Measurements from ENCODE around the gene ANK3.

The ANK3 gene

DNA sequence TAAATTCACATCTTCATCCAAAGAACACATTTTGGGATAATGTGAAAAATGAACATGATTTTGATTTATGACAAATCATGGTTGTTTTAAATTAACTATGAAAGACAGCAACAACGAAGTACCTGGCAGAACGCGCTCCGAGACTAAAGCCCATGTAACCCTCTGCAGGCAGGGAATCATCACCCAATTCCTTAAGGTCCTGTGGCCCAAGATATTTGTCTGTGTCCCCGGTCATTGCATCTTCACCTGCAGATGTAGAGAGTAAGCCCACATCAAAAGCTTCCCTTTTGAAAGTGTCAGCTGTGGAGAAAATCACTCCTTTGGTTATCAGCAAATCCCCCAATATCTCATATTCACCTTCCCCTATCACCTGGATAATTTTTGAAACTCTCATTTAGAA is 250.8 kb downstream of the ANK3 start:
- no peak for DNase-seq (ENCODE audit: low spot score)

DNA sequence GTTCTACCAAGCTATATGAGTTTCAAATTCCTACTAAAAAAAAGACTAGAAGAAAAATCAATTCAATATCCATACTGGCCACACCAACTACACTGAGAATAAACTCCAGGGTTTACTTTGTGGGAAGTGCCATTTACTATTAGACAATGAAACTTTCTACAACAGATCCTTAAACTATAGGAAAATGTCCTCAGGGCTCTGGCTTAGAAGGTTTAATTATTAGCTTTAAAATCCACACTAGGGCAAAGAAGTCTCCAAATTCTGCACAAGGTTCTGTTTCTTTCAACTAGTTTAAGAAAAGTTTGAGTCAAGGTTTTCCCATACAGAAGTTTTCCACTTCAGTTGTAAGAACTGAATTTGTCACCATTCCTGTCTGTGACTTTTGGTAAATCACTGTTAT is 251.6 kb downstream of the ANK3 start:
- no peak for DNase-seq (ENCODE audit: low spot score)

DNA sequence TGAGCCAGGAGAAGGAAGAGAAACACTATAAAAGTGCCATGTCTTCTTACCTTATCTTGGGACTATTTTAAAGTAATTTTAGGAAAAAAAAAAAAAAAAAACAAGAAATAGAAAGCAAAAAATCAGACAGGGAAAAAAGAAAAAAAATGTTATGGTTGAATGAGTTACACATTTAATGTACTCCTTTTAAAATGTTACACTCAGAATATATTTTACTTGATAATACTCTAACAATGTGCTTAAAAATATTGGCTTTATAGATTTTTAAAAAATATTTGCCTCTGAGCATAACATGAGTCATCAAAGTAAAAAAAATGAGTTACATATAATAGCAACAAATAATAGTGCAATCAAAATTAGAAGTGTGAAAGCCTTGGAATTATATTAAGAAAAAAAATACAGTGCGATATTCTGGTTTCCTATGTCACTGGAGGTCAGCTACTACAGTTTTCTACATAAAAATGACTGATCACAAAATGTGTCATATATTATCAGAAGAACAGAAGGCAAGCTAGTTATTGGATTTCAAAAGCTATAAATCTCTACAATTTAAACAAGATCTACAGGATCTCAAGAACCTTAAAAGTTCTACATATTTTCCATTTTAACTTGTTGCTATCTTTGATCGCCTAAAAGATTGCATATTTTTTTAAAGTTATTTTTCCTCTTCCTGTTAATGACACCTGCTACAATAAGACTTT is 252.2 kb downstream of the ANK3 start:
- DNase-seq (ENCODE audit: low spot score) = no peak

DNA sequence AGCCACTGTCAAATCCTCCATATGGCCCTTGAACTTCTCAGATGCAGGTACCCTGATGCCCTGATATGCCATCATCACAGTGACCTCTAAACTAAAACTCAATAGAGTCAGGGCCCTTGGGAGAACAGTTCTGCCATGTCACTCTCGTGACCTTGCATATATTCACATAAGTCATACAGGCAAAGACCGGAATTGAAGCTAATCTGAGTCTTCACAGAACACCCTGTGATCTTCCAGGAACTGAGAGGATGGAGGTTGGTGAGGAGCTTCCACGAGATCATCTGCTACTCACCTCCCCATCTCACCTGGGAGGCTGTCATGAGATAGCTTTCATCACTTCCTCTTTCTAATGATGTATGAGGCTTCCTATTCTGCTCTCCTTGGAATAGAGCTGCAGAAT is 254.7 kb downstream of the ANK3 start:
- DNase-seq (ENCODE audit: low spot score) = no peak

DNA sequence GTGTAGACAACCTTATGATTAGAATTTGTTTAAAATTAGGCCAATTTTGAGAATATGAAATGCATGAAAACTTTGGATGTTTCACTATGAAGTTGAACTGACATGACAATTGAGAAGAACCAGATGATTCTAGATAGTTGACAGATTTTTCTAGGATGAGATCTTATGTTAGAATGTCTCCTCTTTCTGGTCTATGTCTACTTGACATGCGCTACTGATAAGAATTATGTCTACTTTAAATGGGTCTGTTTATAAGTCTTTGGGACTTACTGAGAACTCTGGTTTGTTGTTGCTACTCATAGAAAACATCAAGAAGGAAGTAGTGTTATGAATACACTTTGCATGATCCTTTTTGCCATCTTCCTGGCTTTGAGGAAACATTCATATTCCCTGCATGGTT is 255.1 kb downstream of the ANK3 start:
- no peak for DNase-seq (ENCODE audit: low spot score)

DNA sequence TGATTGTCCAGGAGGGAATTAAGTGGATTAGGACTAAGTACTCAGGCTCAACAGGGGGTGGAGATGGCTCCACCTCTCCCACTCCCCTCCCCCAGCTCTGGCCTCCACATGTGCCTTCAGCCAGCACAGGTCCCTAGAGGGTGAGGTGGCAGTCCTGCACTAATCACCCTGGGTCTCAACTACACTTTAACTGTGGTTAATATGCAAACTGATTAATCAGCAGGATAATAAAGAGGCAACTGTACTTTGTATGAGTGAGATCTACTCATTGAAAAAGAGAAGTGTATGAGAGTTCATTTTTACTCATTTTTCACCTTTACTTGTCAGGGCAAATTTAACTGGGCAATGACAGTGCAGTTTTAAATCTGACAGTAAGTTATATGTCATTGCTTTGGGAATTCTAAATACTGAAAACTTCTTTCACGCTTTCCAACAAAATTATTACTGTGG is 259.5 kb downstream of the ANK3 start:
- DNase-seq (ENCODE audit: low spot score) = no peak

DNA sequence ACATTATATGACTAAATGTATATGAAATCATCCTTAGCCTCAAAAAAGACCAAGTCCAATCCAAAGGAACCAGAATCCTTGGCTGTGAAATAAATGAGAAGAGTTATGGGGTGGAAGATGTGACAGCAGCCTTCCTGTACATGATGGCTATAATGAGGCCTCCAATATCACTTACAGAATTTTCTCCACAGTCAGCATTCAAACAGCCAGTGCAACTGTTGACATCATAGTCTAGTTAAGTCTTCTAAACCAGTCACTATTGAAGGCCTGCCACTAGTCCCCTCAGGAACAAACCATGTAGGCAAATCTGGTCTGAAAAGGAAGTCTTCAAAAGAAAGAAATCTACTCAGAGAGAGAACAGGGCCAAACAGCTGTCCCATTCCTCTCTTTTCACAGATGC is 263.8 kb downstream of the ANK3 start:
- no peak for DNase-seq (ENCODE audit: low spot score)

DNA sequence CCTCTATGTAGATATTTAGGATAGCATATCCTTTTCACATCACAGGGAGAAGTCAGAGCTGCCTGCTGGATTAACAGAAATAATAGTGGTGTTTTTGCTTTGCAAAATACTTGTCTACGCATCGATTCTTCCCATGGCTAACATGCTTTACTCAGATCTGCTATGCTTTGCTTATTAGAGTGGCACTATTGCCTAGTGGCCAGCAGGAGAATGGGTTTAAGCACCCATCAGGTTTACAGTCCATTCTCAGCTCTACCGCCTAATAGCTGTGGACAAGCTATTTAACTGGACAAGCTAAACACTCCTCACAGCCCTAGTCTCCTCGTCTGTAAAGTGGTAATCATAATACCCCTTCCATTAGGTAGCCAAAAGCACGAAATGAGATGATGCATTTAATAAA is 265.1 kb downstream of the ANK3 start:
- DNase-seq (ENCODE audit: low spot score) = no peak

DNA sequence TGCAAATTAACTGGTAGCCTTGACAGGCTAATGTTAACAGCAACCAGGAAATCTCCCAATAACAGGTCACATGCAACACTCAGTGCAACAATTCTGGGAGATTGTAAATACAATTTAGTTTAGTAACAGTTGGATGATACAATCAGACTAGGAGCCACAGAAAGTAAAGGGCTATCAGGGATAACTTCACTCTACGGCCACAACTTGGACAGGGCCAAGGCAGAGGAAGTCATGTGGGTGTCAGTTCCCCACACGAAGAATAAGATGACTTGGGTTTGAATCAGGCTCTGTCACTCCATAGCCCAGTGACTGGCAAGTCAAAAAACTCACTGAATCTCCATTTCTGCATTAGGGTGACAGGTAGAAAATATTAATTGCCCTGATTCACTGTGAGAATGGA is 266.0 kb downstream of the ANK3 start:
- no peak for DNase-seq (ENCODE audit: low spot score)

DNA sequence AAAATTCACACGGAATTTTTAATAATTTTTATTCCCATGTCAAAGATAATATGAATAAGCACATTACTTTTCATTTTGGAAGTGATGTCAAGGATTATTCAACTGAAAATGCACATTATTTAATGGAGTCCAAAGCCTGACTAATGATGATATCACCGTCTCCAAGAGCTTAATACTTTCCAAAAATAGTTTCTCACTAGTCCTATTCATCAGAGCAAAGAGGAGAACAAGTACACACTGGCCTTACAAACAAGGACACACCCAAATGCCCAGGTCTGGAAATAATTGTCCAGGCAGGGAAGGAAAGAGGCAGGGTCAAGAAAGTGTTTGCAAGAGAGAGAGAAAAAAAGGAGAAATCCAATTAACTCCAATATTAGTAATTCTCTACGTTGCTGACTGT is 266.5 kb downstream of the ANK3 start:
- no peak for DNase-seq (ENCODE audit: low spot score)

DNA sequence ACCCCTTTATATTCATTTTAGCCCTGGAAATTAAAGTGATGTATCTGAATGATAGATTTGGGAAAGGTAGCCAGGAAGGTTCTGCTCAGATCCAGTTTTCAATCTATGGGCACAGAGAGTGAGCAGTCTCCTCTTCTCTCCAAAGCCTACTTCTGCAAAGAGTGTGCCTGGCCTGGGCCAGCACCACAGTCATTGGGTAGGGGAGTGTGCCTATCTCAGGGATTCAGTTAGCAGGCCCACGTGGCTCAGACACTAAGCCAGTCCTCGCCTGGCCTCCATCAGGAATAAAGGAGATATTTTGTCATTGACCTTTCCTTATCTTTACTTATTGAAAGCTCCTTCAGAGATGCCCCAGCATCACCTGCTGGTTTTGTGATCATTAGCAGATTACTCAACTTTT is 267.5 kb downstream of the ANK3 start:
- DNase-seq (ENCODE audit: low spot score) = no peak

DNA sequence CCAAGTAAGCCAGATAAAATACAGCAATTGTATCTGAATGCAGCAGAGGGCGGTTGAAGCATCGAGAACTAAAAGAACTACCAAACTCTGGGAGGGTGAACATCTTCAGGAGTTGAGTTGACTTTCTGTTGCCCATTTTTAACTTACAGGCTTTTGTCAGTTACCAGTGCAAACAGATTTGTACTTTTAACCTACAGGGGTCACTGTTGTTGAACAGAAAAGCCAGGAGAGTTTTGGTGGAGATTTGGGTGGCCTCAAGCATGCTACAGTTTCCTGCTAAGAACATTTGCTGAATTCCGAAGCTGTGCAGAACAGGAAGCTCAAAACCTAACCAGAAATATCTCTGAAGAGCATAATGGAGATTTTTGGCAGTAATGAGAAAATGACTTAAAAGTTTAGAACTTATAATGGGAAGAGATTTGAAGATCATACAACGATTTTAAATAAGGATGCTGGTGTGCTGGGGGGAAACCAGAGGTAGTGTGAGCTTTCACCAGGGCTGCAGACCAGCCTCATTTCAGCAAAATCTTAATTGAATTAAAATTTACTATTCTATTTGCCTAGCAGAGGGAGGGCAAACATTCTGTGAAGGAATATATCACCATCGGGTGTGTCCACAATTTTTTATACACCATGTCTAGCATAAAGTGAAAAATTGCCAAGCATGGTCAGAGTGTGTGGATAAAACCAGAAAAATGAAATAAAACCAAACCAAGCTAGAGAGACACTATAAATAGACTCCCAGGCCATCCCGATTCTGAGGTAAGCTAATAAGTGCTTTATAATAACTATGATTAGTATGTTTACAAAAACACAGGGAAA is 274.7 kb downstream of the ANK3 start:
- peak; percentile 23 for DNase-seq (ENCODE audit: low spot score)

DNA sequence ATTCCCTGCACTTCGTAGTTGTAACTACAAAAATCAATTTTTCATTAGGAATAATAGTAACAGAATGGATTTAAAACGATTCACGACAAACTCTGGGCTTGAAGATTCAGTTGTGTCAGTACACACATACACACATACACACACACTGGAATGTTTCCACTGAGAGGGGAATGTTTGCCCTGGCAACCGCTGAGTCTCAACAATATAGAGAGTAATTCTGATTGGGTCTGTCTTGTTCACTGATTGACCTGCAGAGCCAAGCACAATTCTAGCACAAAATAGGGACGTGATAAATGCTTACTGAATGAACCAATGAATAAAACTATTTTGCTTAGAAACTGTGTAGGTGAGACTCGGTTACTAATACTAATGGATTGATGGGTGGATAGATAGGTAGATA is 278.9 kb downstream of the ANK3 start:
- DNase-seq (ENCODE audit: low spot score) = no peak

DNA sequence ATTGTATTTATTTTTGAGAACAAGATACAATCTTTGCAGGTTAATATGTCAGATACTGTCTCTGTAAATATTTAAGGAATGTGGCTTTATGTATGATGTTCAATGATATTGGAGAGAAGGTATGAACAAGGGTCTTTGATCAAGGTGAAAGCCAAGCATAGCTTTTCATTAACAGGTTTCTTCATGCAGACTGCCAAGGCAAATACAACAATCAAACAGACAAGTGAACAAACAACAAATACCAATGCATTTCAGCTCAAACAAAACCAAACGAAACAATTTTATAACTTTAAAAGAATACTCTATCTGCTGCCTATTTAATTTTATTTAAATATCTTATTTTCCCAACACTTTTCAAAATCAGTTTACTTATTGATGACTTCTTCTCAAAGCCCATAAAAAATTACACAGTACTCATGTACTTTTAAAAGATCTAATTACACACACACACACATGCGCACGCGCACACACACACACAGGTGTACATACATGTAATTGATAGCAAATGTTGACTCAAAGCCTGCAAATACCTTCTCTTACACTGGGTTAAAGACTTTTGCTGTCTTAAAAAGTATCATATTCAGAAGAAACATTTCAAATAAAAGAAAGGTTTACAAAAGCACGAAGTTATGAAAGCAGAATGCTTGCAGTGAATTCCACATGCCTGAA is 282.2 kb downstream of the ANK3 start:
- DNase-seq (ENCODE audit: low spot score) = no peak

DNA sequence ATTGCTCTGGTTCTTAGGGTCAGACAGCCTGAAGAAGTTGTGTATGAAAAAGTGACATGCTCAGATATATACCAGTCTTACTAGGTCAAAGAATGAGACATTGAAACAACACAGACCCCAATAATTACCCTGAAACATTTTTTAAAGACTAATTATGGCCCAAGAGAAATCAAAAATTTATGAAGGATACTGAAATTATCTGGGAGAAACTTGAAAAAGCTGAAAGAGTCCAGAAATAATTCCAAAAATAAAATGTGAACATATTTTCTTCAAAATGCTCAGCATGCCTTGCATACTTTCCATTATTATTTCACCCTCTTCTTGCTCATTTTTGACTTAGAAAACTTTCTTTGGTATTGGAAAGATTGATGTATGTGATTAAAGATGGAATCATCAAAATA is 284.4 kb downstream of the ANK3 start:
- DNase-seq (ENCODE audit: low spot score) = no peak

DNA sequence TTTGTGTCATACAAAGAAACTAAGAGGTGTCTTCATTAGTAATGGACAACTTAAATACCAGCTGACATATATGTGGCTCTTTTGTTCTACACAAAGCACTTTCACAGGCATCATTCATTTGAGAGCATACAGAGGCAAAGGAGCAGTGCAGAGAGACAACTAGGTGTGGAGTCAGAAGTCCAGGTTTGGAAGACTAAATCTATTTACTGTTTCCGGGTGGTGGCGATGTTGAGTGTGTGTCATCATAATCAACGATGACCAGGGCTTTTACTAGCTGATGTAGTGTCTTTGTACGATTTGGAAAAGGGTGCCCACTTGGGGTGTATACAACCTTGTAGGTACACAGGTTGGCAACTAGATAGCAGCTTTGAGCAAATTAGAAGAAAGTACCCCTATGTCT is 287.9 kb downstream of the ANK3 start:
- no peak for DNase-seq (ENCODE audit: low spot score)

DNA sequence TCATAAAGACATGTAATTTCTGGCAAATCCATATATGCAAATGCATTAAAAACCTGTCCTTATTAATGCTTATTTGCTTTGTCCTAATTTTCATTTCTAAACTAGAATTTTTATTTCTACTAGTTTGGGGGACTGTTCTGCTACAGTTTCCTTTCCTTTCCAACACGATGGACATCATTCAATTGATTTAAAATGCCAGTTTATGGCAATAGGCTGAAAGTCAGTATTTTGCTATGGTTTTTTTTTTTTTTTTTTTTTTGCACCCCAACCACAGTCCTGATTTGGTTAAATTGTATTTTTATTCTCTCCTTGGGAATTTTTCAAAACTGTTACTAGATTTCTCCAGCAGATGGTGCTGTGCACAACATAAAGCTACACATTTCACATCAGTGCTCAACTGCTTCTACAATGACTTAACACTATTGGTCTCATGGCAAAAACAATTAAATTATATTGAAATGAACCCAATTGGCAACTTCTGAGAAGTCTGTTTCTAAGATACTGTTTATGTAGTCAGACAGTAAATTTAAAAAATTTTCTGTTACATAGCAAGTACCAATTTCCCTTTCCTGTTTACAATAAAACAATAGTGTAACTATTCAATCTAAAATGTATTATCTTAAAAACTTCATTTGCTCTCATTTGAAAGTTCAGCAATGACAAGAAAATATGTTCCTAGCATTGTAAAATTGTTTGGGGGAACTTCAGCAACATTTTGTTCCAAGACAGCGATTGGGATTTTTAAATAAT is 289.5 kb downstream of the ANK3 start:
- peak; percentile 19 for DNase-seq (ENCODE audit: low spot score)

DNA sequence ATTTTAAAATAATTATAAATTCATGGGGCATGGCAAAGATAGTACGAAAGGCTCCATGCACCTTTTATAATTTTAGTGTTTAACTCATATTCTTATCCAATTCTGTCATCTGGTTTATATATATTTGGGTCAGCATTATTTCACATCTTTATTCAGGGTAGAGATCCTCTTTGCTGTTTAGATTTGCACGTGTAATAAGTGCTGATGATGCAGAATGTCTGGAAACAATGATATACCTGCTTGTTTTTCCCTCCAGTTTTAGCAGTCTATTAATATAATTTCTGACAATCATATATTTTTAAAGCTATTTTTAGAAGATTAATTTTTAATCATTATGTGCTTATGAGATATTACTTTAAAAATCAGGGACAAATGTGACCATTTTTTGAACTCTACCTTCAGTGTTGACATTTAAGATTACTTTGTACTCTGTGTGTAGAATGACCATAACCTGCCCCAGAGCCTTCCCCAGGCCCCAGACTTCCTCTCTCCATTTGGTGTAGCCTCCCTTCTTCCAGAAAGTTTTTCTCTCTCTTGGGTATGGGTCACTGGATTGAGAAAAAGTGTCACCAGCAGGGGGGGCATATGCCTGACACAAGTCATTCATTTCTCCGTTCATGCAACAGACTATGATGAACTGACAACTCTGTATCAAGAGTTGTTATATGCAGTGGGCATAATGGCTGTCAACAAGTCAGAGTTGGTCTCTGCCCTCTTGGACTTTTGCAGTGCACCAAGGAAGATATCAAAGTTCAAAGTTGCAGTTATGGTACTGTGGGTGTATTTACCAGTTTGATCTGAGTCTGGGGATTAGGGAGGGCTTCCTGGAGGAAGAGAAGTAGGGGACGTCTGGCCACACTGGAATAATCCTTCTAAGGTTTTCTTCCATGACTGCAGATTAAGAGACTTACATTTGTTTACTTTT is 290.7 kb downstream of the ANK3 start:
- DNase-seq (ENCODE audit: low spot score) = no peak

DNA sequence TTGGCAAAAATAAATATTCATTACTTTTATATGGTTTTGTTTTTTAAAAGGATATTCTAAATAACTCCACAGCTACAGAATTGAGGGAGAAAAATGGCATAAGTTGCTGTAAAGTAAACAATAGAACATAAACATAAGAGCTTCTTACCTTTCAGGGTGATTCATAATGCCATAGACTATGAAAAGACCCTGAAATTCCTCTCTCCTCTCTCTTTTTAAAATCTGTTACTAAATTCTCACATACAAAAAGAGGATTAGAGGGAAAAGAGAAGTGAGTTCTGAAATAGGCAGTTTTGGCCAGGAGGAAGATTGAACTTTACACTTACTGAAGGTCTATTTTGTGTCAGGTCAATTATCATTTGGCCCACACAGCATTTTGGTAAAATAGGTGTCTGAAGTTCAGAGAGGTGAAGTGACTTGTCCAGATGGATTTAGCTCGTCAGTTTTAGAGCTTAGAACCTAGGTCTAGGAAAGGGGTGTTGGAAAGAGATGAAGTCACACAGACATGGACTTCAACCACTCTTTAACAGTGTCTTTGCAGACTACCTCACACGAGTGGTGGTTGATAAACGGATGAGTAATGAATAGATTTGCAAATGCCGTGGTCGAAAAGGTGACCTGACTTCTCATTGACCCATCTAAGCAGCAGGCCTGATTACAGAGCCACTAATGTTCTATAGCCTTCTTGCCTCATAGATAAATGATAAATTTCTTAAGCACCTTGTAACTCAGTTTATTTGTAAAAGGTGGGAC is 292.7 kb downstream of the ANK3 start:
- no peak for DNase-seq (ENCODE audit: low spot score)

DNA sequence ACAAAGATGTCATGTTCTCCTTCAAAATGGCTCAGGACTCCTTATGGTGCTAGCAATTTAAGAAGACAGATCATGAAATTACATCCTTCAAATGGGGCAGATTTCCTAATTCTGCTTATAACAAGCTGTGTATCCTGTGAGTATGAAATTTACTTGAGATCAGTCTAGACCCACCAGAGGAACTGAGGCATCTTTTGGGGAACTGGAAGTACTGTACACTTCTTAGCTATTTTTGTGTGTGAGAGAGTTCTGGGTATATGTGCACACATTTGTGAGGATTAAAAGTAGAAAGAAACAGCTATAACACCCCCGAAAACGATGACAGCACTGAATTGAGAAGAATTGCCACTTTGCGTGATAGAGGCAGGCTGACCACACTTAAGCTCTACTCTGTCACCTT is 296.4 kb downstream of the ANK3 start:
- no peak for DNase-seq (ENCODE audit: low spot score)

DNA sequence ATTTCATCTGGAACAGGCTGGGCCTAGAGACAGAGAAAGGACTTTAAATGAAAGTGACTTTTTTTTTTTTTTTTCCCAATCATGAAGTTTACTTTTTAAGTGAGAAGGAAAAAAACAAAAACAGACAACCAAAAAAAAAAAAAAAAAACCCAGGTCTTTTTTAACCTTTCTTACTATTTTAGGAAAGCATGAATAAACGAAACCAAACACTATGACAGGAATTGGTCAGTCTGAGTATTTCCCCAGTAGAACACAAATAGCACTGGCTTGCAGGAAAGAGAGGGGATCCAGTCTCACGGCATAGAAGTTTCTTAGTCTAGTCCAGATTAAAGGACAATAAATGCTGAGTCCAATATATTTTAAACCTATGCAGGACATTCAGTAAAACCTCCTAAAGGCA is 302.8 kb downstream of the ANK3 start:
- DNase-seq (ENCODE audit: low spot score) = no peak
